Measurements from ENCODE around the gene MRPL20.

Gene MRPL20

GRCh38 chr1:1426496-1427105 lies 19.5 kb upstream of the MRPL20 start:
- no peak for DNase-seq (ENCODE audit: low read depth)
- no peak for TF ChIP-seq CTCF (conservative IDR thresholded peaks at IDR 0.05; ENCODE audit: low read length)
- H3K4me3 ChIP-seq (ENCODE audit: low read length): no peak overlapping the region

- H3K4me3 ChIP-seq (ENCODE audit: low read length): no peak overlapping the region
These were observed 18.8 kb upstream of the MRPL20 start for GRCh38 chr1:1425753-1426495.

GRCh38 chr1:1425426-1425752 lies 18.3 kb upstream of the MRPL20 start:
- H3K4me3 ChIP-seq (ENCODE audit: low read length): no peak overlapping the region
- no peak for TF ChIP-seq CTCF (conservative IDR thresholded peaks at IDR 0.05; ENCODE audit: low read length)
- no peak for DNase-seq (ENCODE audit: low read depth)

More at GRCh38 chr1:1425753-1426495, 18.8 kb upstream of the MRPL20 start:
- DNase-seq (ENCODE audit: low read depth): no peak
- TF ChIP-seq CTCF (conservative IDR thresholded peaks at IDR 0.05; ENCODE audit: low read length): no peak

- DNase-seq (ENCODE audit: low read depth): no peak
- no peak overlapping the region for H3K4me3 ChIP-seq (ENCODE audit: low read length)
These were observed 17.6 kb upstream of the MRPL20 start for GRCh38 chr1:1424707-1425106.

GRCh38 chr1:1423245-1423597 lies 16.1 kb upstream of the MRPL20 start:
- no peak for DNase-seq (ENCODE audit: low read depth)
- no peak overlapping the region for H3K4me3 ChIP-seq (ENCODE audit: low read length)
- TF ChIP-seq CTCF (conservative IDR thresholded peaks at IDR 0.05; ENCODE audit: low read length): no peak

More at GRCh38 chr1:1424707-1425106, 17.6 kb upstream of the MRPL20 start:
- TF ChIP-seq CTCF (conservative IDR thresholded peaks at IDR 0.05; ENCODE audit: low read length): no peak

GRCh38 chr1:1422465-1423244 lies 15.6 kb upstream of the MRPL20 start:
- no peak for DNase-seq (ENCODE audit: low read depth)
- no peak for TF ChIP-seq CTCF (conservative IDR thresholded peaks at IDR 0.05; ENCODE audit: low read length)
- no peak overlapping the region for H3K4me3 ChIP-seq (ENCODE audit: low read length)

All from AG10803 (cell line).